Stimulated activated CD4-positive, alpha-beta T cell treated with anti-CD3 and anti-CD28 coated beads, Interleukin-4, amount 100 ng/mL, for 4 hours (primary cell): Measurements from ENCODE around the gene EYA2.

Source experiments
- DNase-seq, 2 experiments: peaks; one replicate each; pipeline ENCODE4 v3.0.0-alpha.2; 2020

The EYA2 gene

GRCh38 chr20:46933150-46933549 lies 38.5 kb downstream of the EYA2 start:
- no peak for DNase-seq

- DNase-seq, result no peak
Measured at GRCh38 chr20:46934746-46935287, 40.2 kb downstream of the EYA2 start.

- no peak for DNase-seq
Measured at GRCh38 chr20:46935394-46936017, 40.9 kb downstream of the EYA2 start.

- no peak for DNase-seq
Measured at GRCh38 chr20:46936415-46937156, 41.9 kb downstream of the EYA2 start.

- no peak for DNase-seq
Measured at GRCh38 chr20:46937157-46937523, 42.5 kb downstream of the EYA2 start.

GRCh38 chr20:46937533-46938226 lies 43.0 kb downstream of the EYA2 start:
- no peak for DNase-seq

- no peak for DNase-seq
Measured at GRCh38 chr20:46938434-46938833, 43.8 kb downstream of the EYA2 start.

- DNase-seq, result no peak
Measured at GRCh38 chr20:46939031-46939965, 44.7 kb downstream of the EYA2 start.

GRCh38 chr20:46940616-46941015 lies 46.0 kb downstream of the EYA2 start:
- DNase-seq, result no peak

GRCh38 chr20:46941404-46941803 lies 46.8 kb downstream of the EYA2 start:
- no peak for DNase-seq

GRCh38 chr20:46943861-46944591 lies 49.4 kb downstream of the EYA2 start:
- DNase-seq, result no peak

- no peak for DNase-seq
Measured at GRCh38 chr20:46945465-46945864, 50.8 kb downstream of the EYA2 start.

GRCh38 chr20:46946181-46946624 lies 51.6 kb downstream of the EYA2 start:
- no peak for DNase-seq

GRCh38 chr20:46946796-46947195 lies 52.2 kb downstream of the EYA2 start:
- DNase-seq, result no peak

- no peak for DNase-seq
Measured at GRCh38 chr20:46948081-46948480, 53.4 kb downstream of the EYA2 start.

- DNase-seq, result no peak
Measured at GRCh38 chr20:46951405-46951804, 56.8 kb downstream of the EYA2 start.

GRCh38 chr20:46951840-46952497 lies 57.3 kb downstream of the EYA2 start:
- DNase-seq, result no peak

- no peak for DNase-seq
Measured at GRCh38 chr20:46953596-46953995, 59.0 kb downstream of the EYA2 start.

GRCh38 chr20:46954490-46955038 lies 59.9 kb downstream of the EYA2 start:
- DNase-seq, result no peak

- DNase-seq, result no peak
Measured at GRCh38 chr20:46955601-46956556, 61.2 kb downstream of the EYA2 start.
